NCI-H2196 treated with DMSO at 0.1 percent for 48 hours (cell line): ENCODE data around the gene ANO1.
A peak's percentile ranks its signal among the peaks of the same experiment; 100 is the strongest.

Experiments used
- DNase-seq: peaks from one replicate; lab custom pipeline; 2025; ENCODE audit not compliant: unreplicated experiment; lab: John Stamatoyannopoulos, UW

ANO1 gene

GRCh38 chr11:70233034-70233433 lies 154.9 kb downstream of the ANO1 start:
- no peak for DNase-seq

GRCh38 chr11:70233511-70233934 lies 155.4 kb downstream of the ANO1 start:
- DNase-seq, result peak; percentile 12

GRCh38 chr11:70233962-70234361 lies 155.8 kb downstream of the ANO1 start:
- no peak for DNase-seq
